PFSK-1 (cell line): ENCODE data around the gene ANKS1A.

Experiments used
- FOXP2 ChIP-seq: optimal IDR thresholded peaks from 2 replicates; pipeline ENCODE3; 2011; ENCODE audit warnings: borderline replicate concordance, control low read depth, inconsistent platforms; ENCODE audit not compliant: insufficient read depth; ENCODE audit errors: extremely low read length, extremely low read depth
- POLR2AphosphoS5 ChIP-seq: IDR thresholded peaks from 2 replicates; pipeline ENCODE4 v1.6.1; 2012; ENCODE audit warnings: low read depth, mild to moderate bottlenecking, control low read depth, low read length, moderate library complexity
- TAF1 ChIP-seq: IDR thresholded peaks from 2 replicates; pipeline ENCODE4 v1.6.1; 2012; ENCODE audit warnings: low read length, control low read depth, borderline replicate concordance; ENCODE audit not compliant: insufficient read depth

DNA sequence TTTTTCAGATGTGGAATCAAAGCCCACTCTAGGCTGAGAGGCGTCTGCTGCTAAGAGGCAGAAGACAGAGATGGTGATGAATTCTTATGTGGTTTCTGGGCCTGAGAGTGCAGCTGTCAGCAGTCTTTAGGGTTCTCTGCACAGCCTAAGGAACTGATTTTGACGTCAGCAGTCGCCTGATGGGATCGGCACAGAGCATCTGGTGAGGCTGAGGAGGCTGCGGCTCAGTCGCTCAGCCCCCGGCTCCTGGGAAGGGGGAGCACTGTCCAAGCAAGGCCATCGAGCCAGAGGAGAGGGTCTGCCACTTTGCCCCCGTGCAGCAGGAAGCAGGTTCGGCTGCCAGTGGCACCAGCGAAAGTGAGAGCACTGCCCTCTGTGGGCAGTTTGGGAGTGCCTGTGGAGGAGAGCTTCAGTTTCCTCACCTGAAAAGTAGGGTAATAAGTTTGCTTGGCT lies 159.6 kb downstream of the ANKS1A start:
- TF ChIP-seq POLR2AphosphoS5, result no peak
- TF ChIP-seq FOXP2, result no peak
- TF ChIP-seq TAF1, result no peak
